Neural cell (in vitro differentiated cells): ENCODE data around the gene EFCAB8.

Experiments used
- EZH2 ChIP-seq: fragments of 200-600, 300-800 bp; shearing (Covaris generic), sonication (generic); IDR thresholded peaks from 2 replicates; pipeline ENCODE4 v1.6.1; 2014; ENCODE audit warnings: antibody characterized with exemption, low read length, borderline replicate concordance, mild to moderate bottlenecking; ENCODE audit not compliant: insufficient read depth, poor library complexity, severe bottlenecking
- MXI1 ChIP-seq: fragments of 450-650 bp; conservative IDR thresholded peaks from 2 replicates; pipeline ENCODE4 v1.6.1; 2014; ENCODE audit warnings: antibody characterized with exemption, mild to moderate bottlenecking; ENCODE audit not compliant: poor library complexity, severe bottlenecking
- POLR2AphosphoS5 ChIP-seq: IDR thresholded peaks from 2 replicates; pipeline ENCODE4 v1.6.1; 2012
- TF ChIP-seq, protein P1 (sequence below): fragments of 450-650 bp; IDR thresholded peaks from 2 replicates; pipeline ENCODE4 v1.5.1; 2014; ENCODE audit warnings: antibody characterized with exemption, mild to moderate bottlenecking, moderate library complexity; ENCODE audit not compliant: poor library complexity, severe bottlenecking

DNA sequence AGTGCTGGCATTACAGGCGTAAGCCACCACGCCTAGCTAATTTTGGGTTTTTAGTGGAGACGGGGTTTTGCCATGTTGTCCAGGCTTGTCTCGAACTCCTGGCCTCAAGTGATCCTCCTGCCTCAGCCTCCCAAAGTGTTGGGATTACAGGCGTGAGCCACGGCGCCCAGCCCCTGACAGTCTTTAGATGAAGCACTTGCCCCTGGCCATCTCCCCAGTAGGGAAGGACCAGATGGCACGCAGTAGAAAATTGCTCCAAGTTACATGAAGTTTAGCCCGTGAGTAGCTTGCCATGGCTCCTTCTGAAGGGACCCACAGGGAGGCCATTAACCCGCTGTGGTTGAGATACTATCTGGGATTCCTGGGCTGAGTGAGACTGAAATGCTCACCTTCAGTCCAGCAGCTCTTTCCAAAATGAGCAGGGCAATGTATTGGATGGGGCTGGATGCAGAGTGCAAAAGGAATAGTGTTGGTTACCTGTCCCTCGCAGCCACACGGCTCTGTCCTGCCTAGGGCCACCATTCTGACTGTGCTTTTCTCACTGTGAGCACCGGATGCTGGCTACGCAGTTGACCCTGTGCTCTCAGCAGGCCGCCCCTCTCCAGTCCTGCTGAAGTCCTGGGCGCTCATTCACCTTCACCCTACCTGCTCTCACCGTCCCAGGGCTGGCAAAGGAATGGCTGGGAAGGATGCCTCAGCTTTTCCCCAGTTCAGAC, 66.9 kb downstream of the EFCAB8 start:
- no peak for TF ChIP-seq EZH2
- TF ChIP-seq MXI1, result no peak
- TF ChIP-seq, protein P1, sequence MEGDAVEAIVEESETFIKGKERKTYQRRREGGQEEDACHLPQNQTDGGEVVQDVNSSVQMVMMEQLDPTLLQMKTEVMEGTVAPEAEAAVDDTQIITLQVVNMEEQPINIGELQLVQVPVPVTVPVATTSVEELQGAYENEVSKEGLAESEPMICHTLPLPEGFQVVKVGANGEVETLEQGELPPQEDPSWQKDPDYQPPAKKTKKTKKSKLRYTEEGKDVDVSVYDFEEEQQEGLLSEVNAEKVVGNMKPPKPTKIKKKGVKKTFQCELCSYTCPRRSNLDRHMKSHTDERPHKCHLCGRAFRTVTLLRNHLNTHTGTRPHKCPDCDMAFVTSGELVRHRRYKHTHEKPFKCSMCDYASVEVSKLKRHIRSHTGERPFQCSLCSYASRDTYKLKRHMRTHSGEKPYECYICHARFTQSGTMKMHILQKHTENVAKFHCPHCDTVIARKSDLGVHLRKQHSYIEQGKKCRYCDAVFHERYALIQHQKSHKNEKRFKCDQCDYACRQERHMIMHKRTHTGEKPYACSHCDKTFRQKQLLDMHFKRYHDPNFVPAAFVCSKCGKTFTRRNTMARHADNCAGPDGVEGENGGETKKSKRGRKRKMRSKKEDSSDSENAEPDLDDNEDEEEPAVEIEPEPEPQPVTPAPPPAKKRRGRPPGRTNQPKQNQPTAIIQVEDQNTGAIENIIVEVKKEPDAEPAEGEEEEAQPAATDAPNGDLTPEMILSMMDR, result no peak
- TF ChIP-seq POLR2AphosphoS5, result no peak
